NCI-H460 (cell line): ENCODE measurements around the gene PLK2. TPM values are rescaled to one million over a fixed set of nuclear protein-coding genes. Genes with fewer than 3 reads are reported as not detected.
A peak's percentile ranks its signal among the peaks of the same experiment; 100 is the strongest.

ENCODE experiments used
- DNase-seq: peaks from one replicate; pipeline ENCODE4 v3.0.0-alpha.2; 2016; ENCODE audit warnings: low read depth; ENCODE audit errors: extremely low read depth
- total RNA-seq: library from RNA; depleted of rRNA; stranded (reverse); fragments of >200 nt; shearing (Covaris generic); gene quantifications from 2 replicates; pipeline ENCODE4 v1.2.3, GENCODE V29; 2014

The PLK2 gene
- total RNA-seq, 1 experiment from 2014 or later, result 186 TPM

DNA sequence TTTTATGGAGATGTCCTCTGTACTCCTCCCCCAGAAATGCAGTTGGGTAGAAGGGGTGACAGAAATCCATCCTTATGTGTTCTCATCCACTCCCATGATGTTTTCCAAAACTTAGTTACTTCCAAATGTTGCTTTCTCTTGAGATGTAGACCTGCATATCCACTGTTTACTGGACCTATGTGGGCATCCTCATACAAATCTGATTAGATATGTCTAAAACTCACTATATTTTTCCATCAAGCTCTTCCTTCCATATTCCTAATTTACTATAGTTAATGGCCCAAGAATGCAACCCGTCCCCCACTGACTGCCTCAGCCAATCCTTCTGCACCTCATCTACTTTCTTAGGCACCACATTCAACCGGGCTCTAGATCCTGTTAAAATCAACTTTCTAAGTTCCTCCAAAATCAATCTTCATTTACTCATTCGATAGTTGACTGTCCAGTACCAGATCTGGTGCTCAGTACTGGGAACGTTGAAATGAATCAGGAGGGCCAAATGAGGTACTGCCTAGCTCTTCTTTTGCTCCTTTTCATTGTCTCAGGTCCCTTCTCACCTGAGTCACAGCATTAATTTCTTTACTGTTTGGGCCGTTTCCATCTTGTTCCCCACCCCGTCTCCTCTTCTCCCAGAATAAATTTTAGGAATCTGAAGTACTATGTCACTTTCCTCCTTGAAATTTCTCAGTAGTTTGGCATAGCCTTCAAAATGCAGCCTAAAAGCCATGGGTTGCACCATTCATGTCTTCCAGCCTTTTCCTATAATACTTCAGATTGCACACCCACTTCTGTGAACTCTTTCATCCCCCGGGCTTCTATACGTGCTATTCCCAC lies 7.9 kb downstream of the PLK2 start:
- no peak for DNase-seq

GRCh38 chr5:58450811-58451629 lies 8.9 kb downstream of the PLK2 start:
- no peak for DNase-seq

DNA sequence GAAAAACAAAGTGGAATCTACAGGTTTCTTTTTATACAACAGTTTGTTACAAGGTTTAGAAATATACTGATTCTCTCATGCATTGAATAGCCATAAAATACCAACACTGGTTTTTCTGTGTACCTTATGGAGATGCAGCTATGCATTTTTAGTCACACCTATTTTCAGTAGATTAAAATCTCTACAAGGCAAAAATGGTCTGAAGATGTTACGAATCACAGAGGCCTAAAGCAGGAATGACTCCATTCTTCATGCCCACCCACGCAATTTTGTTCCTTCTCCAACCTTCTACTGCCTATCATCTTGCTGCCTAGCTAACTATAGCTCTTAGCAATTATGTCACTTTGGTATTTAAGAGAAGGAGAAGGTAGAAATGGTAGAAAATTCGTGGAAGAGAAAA lies 9.9 kb downstream of the PLK2 start:
- no peak for DNase-seq

DNA sequence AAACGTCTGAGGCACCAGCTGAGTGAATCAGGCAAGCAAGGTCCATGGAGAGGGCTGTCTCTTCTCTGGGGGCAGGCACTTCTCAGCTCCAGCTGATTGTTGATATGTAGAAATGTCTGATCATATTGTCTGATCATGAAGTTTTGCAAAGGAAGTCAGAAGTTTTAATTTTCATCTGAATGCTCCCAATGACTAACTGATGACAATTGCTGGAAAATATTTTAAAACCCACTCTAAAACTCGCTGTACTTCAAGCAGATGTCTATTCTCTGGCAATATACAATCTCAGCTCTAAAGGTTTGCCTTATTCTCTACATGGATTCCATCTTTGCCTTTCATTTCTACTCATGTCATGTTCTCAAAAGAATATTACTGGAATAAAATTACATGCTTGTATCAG lies 12.7 kb downstream of the PLK2 start:
- DNase-seq, result no peak

DNA sequence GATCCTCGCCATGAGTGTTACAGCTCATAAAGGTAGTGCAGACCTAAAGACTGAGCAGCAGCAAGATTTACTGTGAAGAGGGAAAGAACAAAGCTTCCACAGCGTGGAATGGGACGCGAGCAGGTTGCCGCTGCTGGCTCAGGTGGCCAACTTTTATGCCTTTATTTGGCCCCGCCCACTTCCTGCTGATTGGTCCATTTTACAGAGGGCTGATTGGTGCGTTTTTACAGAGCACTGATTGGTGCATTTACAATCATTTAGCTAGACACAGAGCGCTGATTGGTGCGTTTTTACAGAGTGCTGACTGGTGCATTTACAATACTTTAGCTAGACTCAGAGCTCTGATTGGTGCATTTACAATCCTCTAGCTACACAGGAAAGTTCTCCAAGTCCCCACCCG lies 13.9 kb downstream of the PLK2 start:
- DNase-seq, result no peak

DNA sequence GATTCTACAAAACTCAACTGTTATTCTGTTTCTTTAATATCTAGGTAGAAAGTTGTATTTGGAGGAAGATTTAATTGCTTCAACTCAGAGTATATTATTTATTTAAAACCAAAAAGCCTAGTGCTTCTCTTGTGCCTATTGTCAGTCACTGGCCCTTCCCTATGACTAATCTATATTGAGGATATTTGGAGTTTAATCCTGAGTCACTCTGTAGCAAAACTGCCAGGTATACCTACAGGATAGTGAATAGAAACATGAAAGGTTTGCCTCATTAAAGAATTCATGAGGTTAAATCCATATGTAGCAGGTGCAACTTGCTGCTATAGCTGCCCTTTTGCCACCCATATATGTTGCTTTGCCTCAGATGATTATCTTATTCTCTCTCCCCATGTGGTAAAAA lies 15.1 kb downstream of the PLK2 start:
- no peak for DNase-seq

- DNase-seq, result no peak
Measured at GRCh38 chr5:58440901-58441460, 18.9 kb downstream of the PLK2 start.

GRCh38 chr5:58439094-58439644 lies 20.7 kb downstream of the PLK2 start:
- no peak for DNase-seq

DNA sequence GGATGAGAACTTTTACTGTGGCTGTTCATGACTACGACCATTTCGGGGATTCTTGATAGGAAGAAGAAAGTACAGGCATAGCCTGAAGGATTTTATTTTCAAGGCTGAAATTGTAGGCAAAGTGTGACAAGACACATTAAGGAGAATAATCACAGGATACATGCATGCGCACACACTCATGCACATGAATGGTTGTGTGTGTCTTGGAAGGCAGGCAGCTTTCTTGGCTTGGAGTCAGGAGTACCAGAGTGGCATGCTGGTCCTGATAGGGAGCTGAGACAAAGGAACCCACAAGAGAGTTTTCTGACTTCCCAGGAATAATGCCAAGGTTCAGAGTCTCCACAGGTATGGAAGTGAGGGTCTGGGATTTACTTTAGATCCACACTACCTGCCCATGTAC lies 22.2 kb downstream of the PLK2 start:
- no peak for DNase-seq

DNA sequence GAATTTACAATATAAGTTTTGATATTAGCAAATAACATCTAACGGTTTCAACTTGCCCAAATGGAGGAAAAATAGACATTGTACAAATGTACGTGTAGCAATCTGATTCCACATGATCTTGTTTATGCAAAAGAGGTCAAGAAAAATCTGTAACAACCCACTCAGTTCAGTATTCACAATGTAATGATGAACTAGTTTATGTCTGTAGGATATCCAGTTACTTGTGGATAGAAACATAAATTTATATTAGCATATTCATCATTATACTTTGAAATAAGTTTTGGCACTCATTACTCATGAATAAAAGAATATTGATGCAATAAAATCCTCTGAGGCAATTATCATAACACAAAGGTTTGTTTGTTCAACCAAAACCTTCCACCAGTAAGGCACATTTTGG lies 28.1 kb downstream of the PLK2 start:
- DNase-seq, result no peak

DNA sequence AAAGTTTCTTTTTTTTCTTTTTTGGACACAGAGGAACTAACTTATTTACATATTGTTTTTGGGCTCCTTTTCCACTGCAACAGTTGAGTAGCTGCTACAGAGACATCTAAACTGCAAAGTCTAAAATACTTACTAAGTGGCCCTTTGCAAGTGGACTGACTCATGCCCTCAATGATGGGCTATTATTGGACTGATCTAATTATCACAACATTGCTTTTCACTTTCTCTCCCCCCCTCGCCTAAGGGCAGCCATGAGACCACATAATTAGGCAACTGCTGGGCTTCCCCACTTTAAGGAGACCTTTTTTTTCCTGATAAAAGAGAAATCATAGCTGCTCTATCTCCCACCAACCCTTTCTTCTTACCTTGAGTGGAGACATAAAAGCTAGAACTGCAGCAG lies 47.0 kb downstream of the PLK2 start:
- DNase-seq, result no peak

GRCh38 chr5:58412081-58412480 lies 47.8 kb downstream of the PLK2 start:
- DNase-seq, result no peak

DNA sequence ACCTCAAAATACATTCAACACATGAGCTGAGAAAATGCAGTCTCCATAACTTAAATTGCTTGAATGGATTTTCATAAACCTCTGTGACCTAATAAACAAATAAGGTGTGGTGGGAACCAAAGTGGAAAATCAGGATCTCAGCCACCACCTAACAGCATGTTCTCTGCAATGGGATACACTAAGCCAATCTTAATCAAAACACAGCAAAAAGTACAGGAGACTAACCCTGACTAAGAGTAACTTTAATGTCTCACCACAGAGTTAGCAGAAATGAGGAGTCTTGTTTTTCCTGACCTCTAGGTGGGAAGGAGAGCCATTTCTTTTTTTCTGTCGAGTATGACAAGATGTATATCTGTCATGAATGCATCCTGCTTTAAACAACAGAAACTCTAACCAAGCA lies 48.5 kb downstream of the PLK2 start:
- no peak for DNase-seq

- peak; percentile 58 for DNase-seq
Measured at GRCh38 chr5:58410441-58410840, 49.4 kb downstream of the PLK2 start.

DNA sequence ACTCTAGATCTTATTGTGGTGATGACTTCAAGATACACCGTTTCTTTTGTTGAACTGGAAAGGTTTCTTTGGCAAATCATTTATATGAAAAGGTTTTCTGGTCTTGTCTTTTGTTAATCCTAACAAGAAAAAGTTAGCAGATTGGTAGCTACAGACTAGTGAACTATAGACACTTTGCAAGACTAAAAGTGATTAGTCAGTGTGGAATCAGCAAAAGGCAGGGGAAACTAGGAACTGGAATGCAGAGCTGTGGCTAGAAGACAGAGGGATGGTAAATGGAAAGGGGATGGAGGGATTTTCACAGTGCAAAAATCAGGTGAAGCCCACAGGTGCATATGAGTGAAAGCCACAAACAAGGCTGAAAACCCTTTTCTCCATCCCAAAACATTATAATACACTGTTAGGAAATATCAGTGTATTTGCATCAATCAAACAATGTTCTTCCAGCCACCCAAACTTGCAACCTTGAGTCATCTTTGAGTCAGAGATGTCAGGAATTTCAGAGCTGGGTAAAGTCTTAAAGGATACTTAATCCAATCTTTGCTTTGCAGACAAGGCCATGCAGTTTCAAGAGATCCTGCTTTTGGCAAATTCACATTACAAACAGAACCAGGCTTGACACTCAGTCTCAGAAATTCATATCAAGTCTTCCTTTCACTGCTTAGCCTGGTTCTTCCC lies 52.7 kb downstream of the PLK2 start:
- peak; percentile 43 for DNase-seq

- no peak for DNase-seq
Measured at GRCh38 chr5:58406394-58406793, 53.5 kb downstream of the PLK2 start.

DNA sequence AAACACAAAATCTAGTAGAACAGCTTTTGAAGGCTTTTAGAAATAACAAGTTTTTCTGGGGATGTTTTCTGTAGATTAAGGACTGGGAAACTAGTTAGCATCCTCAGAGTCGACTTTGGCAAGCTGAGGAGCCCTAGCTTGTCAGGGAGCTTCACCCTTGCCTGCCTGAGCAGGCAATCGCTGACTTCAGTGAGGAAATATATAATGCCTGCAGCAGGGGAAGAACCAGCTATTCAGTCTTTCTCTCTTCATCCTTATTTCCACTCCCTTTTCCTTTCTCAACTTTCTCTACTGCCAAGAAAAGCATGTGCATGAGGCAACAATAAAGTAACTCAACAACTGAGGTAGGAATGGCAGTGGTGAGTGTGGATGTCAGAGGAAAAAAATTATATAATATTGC lies 54.7 kb downstream of the PLK2 start:
- DNase-seq, result no peak

DNA sequence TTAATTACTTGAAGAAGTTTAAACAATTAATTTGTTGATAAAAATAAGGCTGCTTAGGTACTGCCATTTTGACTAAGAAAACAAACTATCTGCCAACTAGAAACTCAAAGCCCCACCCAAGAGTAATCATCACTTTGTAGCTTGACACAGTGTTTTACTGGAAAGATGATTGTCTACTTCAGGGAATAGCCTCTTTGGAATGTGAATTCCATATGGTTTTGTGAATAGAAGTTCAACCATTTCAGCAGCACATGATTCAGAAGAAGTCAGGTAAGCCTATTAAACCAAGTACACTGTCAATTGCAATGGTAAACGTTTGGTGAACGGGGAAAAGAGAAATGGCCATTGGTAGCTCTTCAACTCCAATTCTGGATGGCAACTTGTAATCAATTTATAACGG lies 55.2 kb downstream of the PLK2 start:
- no peak for DNase-seq
